Left lung (tissue), 10 donors: ENCODE measurements around the gene DNAAF1. TPM values are rescaled to one million over a fixed set of nuclear protein-coding genes. Genes with fewer than 3 reads are reported as not detected.
"Not testable (repeated sequence)": the region's sequence is repeated elsewhere in the genome, so short reads cannot be mapped to it uniquely, and the experiment has no call there.

ENCODE experiments used
- ATAC-seq: fragments of 200-7000 bp; cut with Tn5 transposase; one replicate; pipeline ENCODE4 v1.9.1; 2020; ENCODE audit warnings: moderate library complexity
- DNase-seq, 4 donors: peaks; one replicate each; pipeline ENCODE4 v3.0.0-alpha.2; 2013 to 2020
- H3K27ac ChIP-seq, 2 donors: fragments of 200-600 bp; sonication (generic) in 1 of 2; one replicate each; pipeline versions ENCODE4 v1.5.0 to v1.8.0; 2020 to 2021
- H3K27me3 ChIP-seq, 2 donors: fragments of 200-600 bp; sonication (generic) in 1 of 2; one replicate each; pipeline versions ENCODE4 v1.5.0 to v1.8.0; 2020 to 2021
- H3K36me3 ChIP-seq, 2 donors: fragments of 200-600 bp; sonication (generic) in 1 of 2; one replicate each; pipeline versions ENCODE4 v1.5.0 to v1.8.0; 2020 to 2021
- H3K4me1 ChIP-seq, 2 donors: fragments of 200-600 bp; one replicate each; pipeline ENCODE4 v1.8.0; 2021
- H3K4me3 ChIP-seq, 2 donors: fragments of 200-600 bp; sonication (generic) in 1 of 2; one replicate each; pipeline versions ENCODE4 v1.5.0 to v1.8.0; 2020 to 2021; ENCODE audit warnings: mild to moderate bottlenecking in 1 of 2
- H3K9me3 ChIP-seq, 2 donors: fragments of 200-600 bp; sonication (generic) in 1 of 2; one replicate each; pipeline versions ENCODE4 v1.5.0 to v1.8.0; 2020 to 2021
- intact Hi-C, 2 donors: fragments of 100-400 bp; cut with DNase I; formaldehyde crosslinking; loops; one replicate each; pipeline versions ENCODE4 v1.11.2 to v1.14.2; 2022
- polyA plus RNA-seq, 6 donors: library from polyadenylated mRNA; unstranded; fragments of 120-200 nt; gene quantifications; one replicate each; pipeline ENCODE4 v1.2.1, GENCODE V29; 2013; ENCODE audit not compliant: insufficient read length in 6 of 6
- total RNA-seq, 2 donors: library from RNA; stranded (reverse); fragmentation: NEBNext Ultra II Directional; extraction: Animal tissue kit (Norgen Biotek cat#: 25700); gene quantifications; one replicate each; pipeline ENCODE4 v1.2.1, GENCODE V29; 2021
- TF ChIP-seq, protein P1 (sequence below), 2 donors: fragments of 200-600 bp; sonication (generic) in 1 of 2; IDR thresholded peaks; one replicate each; pipeline versions ENCODE4 v1.5.0 to v1.8.0; 2021; ENCODE audit warnings: antibody characterized with exemption in 2 of 2
- donor health status: DM: no; HTN: yes; CAD: no.
- donor health status: DM: no; HTN: no; CAD: no.

Gene DNAAF1
- total and polyA plus RNA-seq, 8 donors: 0.85 to 22.3 (median 11.6) TPM

GRCh38 chr16:84197466-84198128 lies 52.5 kb downstream of the DNAAF1 start:
- ATAC-seq (no peak), DNase-seq (no peak)
- TF ChIP-seq, protein P1, sequence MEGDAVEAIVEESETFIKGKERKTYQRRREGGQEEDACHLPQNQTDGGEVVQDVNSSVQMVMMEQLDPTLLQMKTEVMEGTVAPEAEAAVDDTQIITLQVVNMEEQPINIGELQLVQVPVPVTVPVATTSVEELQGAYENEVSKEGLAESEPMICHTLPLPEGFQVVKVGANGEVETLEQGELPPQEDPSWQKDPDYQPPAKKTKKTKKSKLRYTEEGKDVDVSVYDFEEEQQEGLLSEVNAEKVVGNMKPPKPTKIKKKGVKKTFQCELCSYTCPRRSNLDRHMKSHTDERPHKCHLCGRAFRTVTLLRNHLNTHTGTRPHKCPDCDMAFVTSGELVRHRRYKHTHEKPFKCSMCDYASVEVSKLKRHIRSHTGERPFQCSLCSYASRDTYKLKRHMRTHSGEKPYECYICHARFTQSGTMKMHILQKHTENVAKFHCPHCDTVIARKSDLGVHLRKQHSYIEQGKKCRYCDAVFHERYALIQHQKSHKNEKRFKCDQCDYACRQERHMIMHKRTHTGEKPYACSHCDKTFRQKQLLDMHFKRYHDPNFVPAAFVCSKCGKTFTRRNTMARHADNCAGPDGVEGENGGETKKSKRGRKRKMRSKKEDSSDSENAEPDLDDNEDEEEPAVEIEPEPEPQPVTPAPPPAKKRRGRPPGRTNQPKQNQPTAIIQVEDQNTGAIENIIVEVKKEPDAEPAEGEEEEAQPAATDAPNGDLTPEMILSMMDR (IDR thresholded peaks at IDR 0.05): no peak
- peaks cover 0 to 17% of the 10 kb centered on the region in 2 donors for H3K27me3 ChIP-seq
- H3K27ac ChIP-seq: no peak overlapping the region
- peaks cover 0 to 17% of the 10 kb centered on the region in 2 donors for H3K4me1 ChIP-seq
- no peaks in the 10 kb centered on the region for H3K9me3 ChIP-seq
- no peak overlapping the region for H3K4me3 ChIP-seq
- H3K36me3 ChIP-seq: no peaks in the 10 kb centered on the region
- intact Hi-C loops: no loop called here

DNA sequence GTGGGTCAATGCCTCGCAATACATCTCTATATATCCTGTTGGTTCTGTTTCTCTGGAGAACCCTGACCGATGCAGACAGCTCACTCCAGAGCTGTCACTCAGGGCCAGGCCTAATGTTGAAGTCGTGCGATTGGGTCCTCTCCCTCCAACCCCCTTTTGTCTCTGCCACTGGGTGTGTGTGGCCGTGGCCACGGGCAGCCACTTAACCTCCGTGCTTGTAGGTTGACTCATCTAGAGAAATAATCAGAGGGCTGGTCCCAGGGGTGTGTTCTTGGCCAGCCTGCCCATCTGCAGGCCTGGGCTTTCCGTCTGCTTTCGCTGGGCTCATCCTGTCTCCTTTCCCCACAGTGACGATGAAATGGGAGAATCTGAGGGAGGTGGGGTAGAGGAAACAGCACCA lies 53.3 kb downstream of the DNAAF1 start:
- H3K27ac ChIP-seq: no peak overlapping the region
- no peaks in the 10 kb centered on the region for H3K9me3 ChIP-seq
- H3K4me1 ChIP-seq: peaks cover 0 to 17% of the 10 kb centered on the region in 2 donors
- H3K4me3 ChIP-seq: no peak overlapping the region
- DNase-seq: no peak
- peak; percentile 10 for ATAC-seq
- TF ChIP-seq, protein P1 (IDR thresholded peaks at IDR 0.05): no peak
- no peaks in the 10 kb centered on the region for H3K36me3 ChIP-seq
- peaks cover 0 to 17% of the 10 kb centered on the region in 2 donors for H3K27me3 ChIP-seq
- intact Hi-C loops: no loop called here

GRCh38 chr16:84199097-84199496 lies 54.0 kb downstream of the DNAAF1 start:
- H3K27ac ChIP-seq: peak overlapping the region in 1 of 2 donors; percentile 61
- H3K9me3 ChIP-seq: no peaks in the 10 kb centered on the region
- H3K4me3 ChIP-seq: no peak overlapping the region
- peaks cover 0 to 17% of the 10 kb centered on the region in 2 donors for H3K4me1 ChIP-seq
- H3K36me3 ChIP-seq: no peaks in the 10 kb centered on the region
- TF ChIP-seq, protein P1 (IDR thresholded peaks at IDR 0.05): no peak
- DNase-seq (no peak), ATAC-seq (no peak)
- H3K27me3 ChIP-seq: peaks cover 0 to 17% of the 10 kb centered on the region in 2 donors
- intact Hi-C loops: no loop called here

DNA sequence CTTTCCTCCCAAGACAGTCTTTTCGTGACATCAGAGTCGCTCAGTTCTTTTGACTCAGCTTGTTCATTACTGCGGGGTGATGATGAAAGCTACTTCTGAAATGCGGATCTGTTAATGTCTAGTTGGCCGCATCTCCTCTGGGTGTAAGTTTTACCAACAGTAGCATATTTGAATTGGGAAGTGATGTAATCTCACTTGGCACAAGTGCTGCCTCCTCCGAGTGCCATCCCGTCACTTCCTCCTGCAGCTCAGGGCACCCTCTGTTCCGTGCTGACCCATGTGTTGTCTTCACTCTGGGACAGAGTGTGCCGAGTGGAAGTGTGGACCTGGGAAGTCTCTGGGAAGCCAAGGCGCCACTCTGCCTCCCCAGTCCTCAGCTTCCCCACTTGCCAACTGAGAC lies 54.8 kb downstream of the DNAAF1 start:
- Histone ChIP-seq H3K4me1 (peaks cover 0 to 17% of the 10 kb centered on the region in 2 donors), H3K27ac (peak overlapping the region in 1 of 2 donors; percentile 61), H3K9me3 (no peaks in the 10 kb centered on the region), H3K4me3 (no peak overlapping the region), H3K27me3 (peaks cover 0 to 9% of the 10 kb centered on the region in 2 donors), H3K36me3 (no peaks in the 10 kb centered on the region)
- DNase-seq: no peak
- intact Hi-C loops: no loop called here
- ATAC-seq: peak; percentile 35
- TF ChIP-seq, protein P1 (IDR thresholded peaks at IDR 0.05): no peak

GRCh38 chr16:84204551-84204950 lies 59.4 kb downstream of the DNAAF1 start:
- H3K4me3 ChIP-seq, H3K27ac ChIP-seq, H3K36me3 ChIP-seq, H3K27me3 ChIP-seq, ATAC-seq, intact Hi-C loops, DNase-seq, H3K9me3 ChIP-seq, H3K4me1 ChIP-seq: not testable (repeated sequence)

- H3K9me3 ChIP-seq, H3K36me3 ChIP-seq, H3K27ac ChIP-seq, DNase-seq, ATAC-seq, H3K4me3 ChIP-seq, H3K4me1 ChIP-seq, H3K27me3 ChIP-seq, intact Hi-C loops: not testable (repeated sequence)
These were observed 60.0 kb downstream of the DNAAF1 start for GRCh38 chr16:84205123-84205522.
